Epithelial cell of esophagus (primary cell): ENCODE data around the gene TENT4A.

ENCODE experiments used
- DNase-seq: peaks from one replicate; pipeline ENCODE4 v3.0.0; 2010; ENCODE audit warnings: low read depth
- H3K4me3 ChIP-seq: 2 replicates; pipeline ENCODE4 v1.5.1; 2011; ENCODE audit warnings: mild to moderate bottlenecking, low read length, control low read depth
- CTCF ChIP-seq: IDR thresholded peaks from 2 replicates; pipeline ENCODE4 v1.5.1; 2011; ENCODE audit warnings: low read depth, mild to moderate bottlenecking, low read length, control low read depth, inconsistent platforms; ENCODE audit not compliant: insufficient read depth; ENCODE audit errors: missing control alignments

Gene TENT4A

GRCh38 chr5:6726006-6726405, 12.8 kb downstream of the TENT4A start:
- H3K4me3 ChIP-seq, result no peak overlapping the region
- no peak for TF ChIP-seq CTCF
- DNase-seq, result no peak

DNA sequence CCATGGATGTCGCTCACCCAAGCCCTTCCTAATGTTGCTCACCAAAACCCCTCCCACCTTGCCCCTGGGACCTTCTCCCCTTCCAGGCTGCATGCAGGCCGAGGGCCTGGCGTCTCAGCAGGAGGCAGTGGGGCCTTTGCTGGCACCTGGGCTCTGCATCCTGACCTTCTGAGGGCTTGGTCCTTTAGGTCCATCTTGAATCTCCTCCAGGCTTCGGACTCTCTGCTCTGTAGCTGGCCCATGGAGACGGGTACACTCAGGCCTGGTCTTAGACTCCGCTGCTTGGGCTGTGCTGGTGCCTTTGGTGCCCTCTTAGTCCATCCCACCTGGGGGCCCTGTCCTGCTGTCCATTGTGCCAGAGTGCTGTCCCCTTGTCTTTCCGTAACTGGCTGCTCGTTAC, 14.0 kb downstream of the TENT4A start:
- H3K4me3 ChIP-seq, result no peak overlapping the region
- no peak for DNase-seq
- no peak for TF ChIP-seq CTCF

GRCh38 chr5:6728011-6728794, 15.0 kb downstream of the TENT4A start:
- no peak for TF ChIP-seq CTCF
- no peak overlapping the region for H3K4me3 ChIP-seq
- DNase-seq, result no peak

DNA sequence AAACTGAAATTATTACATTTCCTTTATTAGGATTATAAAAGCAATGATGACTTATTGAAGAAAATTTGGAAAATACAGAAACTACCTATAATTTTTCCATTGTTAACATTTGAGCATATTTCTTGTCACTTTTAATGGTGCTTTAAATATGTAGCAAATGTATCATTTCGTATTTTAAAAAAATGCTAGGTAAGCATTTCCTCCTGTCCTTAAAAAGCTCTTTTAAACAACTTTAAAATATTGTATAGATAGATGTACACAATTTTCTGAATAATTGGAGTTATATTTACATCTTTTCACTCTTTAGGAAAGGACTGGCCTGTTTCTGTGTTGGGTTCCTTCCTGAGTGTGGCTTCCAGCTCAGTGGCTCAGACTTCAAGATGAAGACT, 15.6 kb downstream of the TENT4A start:
- H3K4me3 ChIP-seq, result no peak overlapping the region
- no peak for DNase-seq
- no peak for TF ChIP-seq CTCF

DNA sequence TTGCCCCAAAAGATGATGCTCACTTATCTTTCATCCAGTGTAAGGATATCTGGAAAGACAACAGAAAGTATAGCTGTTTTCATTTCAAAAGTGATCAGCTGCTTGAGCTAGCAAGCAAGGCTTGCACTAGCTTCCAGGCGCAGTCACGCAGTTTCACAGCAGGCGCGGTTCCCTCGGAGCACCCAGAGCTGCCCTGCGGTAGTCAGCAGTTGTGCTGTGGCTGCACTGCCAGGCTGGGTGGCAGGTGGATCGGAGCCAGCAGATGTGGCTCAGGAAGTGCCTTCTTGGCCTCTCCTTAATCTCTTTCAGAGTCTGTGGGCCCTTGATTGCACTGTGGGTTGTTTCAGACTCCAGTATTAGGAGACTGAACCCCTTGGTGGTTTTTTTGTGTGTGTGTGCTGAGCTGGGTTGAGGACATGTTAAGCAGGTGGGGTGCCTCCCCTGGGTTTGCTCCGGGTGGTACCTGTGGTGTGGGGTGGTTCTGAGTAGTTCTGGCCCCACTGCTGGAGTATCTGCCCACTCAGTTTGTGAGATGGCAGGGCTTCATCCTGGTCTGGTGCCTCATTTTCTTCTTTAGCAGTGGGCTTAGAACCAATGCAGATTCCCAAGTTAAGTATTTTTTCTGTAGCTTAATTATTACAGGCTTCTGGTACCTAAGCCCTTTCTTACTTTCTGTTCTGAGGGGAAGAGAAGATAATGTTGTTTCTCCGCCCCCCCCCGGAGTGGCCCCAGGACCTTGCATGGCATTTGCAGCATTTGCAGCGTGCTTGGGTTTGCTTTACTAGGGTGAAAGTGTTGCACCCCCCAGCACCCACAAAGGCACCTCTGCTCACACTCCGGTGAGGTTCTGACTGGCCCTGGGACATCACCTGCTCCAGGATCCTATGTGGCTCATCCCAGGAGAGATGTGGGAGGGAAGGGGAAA, 16.4 kb downstream of the TENT4A start:
- no peak overlapping the region for H3K4me3 ChIP-seq
- no peak for DNase-seq
- TF ChIP-seq CTCF, result no peak

- DNase-seq, result no peak
- no peak overlapping the region for H3K4me3 ChIP-seq
- TF ChIP-seq CTCF, result no peak
Observed at GRCh38 chr5:6730407-6730806, 17.2 kb downstream of the TENT4A start.

- H3K4me3 ChIP-seq, result no peak overlapping the region
- DNase-seq, result no peak
- TF ChIP-seq CTCF, result no peak
Observed at GRCh38 chr5:6730807-6731206, 17.6 kb downstream of the TENT4A start.
